NCI-H1092 (cell line): ENCODE data around the gene POU3F3.

Experiments used
- DNase-seq: peaks from one replicate; lab custom pipeline; 2025; lab: John Stamatoyannopoulos, UW

POU3F3 gene

GRCh38 chr2:104861351-104862057, 7.6 kb downstream of the POU3F3 start:
- no peak for DNase-seq

- no peak for DNase-seq
Measured at GRCh38 chr2:104862058-104862941, 8.4 kb downstream of the POU3F3 start.

- no peak for DNase-seq
Measured at GRCh38 chr2:104863146-104863467, 9.2 kb downstream of the POU3F3 start.

GRCh38 chr2:104863468-104864279, 9.8 kb downstream of the POU3F3 start:
- no peak for DNase-seq

GRCh38 chr2:104864280-104865095, 10.6 kb downstream of the POU3F3 start:
- no peak for DNase-seq

- no peak for DNase-seq
Measured at GRCh38 chr2:104865096-104865470, 11.2 kb downstream of the POU3F3 start.

- no peak for DNase-seq
Measured at GRCh38 chr2:104866122-104866864, 12.4 kb downstream of the POU3F3 start.

- no peak for DNase-seq
Measured at GRCh38 chr2:104866883-104867812, 13.2 kb downstream of the POU3F3 start.

GRCh38 chr2:104867813-104868504, 14.0 kb downstream of the POU3F3 start:
- no peak for DNase-seq

- no peak for DNase-seq
Measured at GRCh38 chr2:104868505-104868866, 14.6 kb downstream of the POU3F3 start.

- DNase-seq: no peak
Measured at GRCh38 chr2:104870100-104870975, 16.4 kb downstream of the POU3F3 start.

GRCh38 chr2:104871649-104871971, 17.7 kb downstream of the POU3F3 start:
- DNase-seq: no peak

- no peak for DNase-seq
Measured at GRCh38 chr2:104871972-104872865, 18.3 kb downstream of the POU3F3 start.

GRCh38 chr2:104872866-104873688, 19.2 kb downstream of the POU3F3 start:
- peak; percentile 48 for DNase-seq

GRCh38 chr2:104873689-104874054, 19.8 kb downstream of the POU3F3 start:
- no peak for DNase-seq

GRCh38 chr2:104874230-104874629, 20.3 kb downstream of the POU3F3 start:
- DNase-seq: no peak

GRCh38 chr2:104875262-104875661, 21.3 kb downstream of the POU3F3 start:
- no peak for DNase-seq
